Stimulated activated CD8-positive, alpha-beta memory T cell treated with anti-CD3 and anti-CD28 coated beads, Interleukin-7, amount 100 ng/mL, for 24 hours (primary cell): Measurements from ENCODE around the gene TMEM135.

Experiments used
- DNase-seq: peaks from one replicate; pipeline ENCODE4 v3.0.0-alpha.2; 2020; ENCODE audit warnings: low read depth

TMEM135 gene

DNA sequence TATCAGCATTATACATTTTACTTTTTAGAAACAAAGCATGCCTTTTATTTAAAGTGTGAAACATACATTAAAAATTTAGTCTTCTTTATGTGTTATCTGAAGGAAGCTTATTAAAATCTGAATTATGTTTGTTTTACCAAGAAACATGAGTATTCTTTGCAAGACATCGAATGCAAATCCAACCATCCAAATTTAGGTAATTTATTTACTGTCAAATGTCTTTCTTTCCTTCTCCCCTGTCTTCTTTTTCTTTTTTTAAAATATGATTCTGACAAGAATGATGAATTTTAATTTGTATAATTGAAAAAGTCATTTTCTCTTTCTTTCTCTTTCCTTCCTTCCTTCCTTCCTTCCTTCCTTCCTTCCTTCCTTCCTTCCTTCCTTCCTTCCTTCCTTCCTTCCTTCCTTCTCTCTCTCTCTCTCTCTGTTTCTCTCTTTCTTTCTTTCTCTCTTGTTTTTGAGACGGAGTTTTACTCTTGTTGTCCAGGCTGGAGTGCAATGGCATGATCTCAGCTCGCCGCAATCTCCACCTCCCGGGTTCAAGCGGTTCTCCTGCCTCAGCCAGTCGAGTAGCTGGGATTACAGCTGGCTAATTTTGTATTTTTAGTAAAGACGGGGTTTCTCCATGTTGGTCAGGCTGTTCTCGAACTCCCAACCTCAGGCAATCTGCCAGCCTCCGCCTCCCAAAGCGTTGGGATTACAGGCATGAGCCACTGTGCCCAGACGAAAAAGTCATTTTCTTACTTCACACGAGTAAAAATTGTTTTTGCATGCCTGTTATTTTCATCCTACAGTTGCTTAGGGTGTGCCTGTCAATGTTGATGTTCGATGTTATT, 157.5 kb downstream of the TMEM135 start:
- DNase-seq: no peak

DNA sequence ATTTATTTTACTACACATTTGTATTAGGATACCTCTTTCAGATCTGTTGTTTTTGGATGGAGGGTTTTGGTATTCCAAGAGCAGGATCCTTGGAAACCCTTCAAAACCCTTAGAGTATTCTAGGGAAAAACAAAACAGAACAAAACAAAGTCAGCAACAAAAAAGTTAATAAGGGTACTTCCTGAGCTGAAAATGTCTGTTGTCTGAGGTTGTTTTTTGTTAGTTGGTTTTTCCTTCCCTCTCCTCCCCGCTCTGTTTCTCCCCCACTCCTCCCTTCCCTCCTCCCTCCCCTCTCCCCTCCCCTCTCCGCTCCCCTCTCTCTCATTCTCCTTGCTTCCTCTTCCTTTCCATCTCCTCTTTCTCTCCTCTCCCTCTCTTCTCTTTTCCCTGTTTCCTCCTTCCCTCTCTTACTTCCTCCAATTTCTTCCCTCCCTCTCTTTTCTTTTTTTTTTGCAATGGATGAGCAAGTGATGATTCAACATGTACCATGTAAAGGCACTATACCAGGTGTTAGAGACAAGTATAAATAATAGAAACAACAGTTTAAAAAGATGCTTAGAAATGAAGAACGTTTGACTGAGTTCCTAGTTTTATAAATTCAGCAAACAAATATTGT, 160.6 kb downstream of the TMEM135 start:
- no peak for DNase-seq

DNA sequence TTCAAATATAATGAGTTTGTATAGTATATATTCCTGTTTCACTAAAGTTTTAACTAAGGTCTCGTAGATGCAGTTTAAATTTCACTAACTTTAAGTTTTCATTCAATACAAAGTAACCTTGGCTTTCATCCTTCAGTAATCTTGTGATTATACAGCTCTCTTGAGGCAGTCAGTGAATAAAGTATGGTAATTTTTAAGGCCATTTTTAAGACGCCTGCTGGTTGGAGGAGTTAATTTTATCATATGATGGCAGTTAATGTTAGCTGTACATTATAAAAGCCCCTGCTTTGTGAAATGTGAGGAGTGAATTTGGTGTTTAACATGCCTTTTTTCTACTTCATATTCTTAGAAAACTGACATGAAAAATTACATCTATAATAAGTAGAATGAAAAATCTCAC, 163.6 kb downstream of the TMEM135 start:
- no peak for DNase-seq

DNA sequence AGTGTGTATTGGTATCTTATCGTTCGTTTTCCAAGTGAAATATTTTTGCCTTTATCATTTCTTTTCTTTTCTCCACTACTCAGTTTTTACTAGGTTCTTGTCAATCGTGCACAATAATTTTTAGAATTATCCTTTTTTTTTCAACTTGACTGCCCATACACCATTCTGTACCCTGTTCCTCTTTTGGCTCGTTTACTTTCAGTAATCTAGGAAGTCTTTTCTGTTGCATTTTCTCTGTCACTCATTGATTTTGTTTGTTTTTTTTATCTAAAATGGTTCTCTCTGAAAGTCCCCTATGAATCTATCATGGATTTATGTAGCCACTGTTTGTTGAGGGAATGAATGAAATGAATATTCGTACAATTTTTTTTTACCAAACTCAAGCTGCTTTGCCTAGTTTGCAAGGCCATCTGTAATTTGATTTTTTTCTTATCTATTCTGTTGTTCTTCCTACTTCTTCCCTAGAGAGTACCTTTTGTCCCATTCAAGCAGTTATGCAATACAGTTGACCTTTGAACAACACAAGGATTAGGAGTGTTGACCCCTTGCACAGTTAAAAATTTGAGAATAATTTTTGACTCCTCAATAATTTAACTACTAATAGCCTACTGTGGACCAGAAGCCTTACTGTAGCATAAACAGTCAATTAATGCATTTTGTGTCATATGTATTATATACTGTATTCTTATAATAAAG, 166.3 kb downstream of the TMEM135 start:
- no peak for DNase-seq

DNA sequence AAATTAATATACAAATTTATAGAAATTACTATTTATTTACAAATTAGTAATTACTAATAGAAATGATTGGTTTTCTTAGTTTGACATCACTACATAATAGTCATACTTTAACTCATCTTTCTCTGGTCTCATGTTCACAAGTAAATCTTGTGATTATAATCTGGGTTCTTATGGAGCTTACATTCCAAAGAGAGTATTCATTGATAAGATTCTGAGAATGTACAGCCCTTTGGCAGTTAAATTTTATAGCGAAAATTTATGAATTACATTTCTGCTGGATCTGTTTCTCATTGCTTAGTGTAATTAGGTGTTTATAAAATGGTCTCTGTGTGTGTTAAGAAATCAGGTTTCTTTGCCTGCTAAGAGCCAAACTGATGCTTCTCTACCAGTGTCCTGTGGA, 175.2 kb downstream of the TMEM135 start:
- no peak for DNase-seq

DNA sequence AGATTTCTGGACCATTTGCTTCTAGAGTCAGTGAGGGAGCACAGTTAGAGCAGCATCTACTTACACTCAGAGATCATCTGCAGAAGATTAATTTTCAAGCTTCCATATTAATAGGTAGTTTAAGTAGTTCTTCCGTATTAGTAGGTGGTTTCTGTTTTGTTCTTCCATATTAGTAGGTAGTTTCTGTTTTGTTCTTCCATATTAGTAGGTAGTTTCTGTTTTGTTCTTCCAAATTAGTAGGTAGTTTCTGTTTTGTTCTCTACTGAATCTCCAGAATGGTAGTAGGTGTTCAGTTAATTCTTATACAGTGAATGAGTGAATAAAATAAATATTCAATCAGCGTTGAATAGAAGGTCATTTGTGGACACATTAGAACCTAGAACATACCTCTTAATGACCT, 175.7 kb downstream of the TMEM135 start:
- no peak for DNase-seq

DNA sequence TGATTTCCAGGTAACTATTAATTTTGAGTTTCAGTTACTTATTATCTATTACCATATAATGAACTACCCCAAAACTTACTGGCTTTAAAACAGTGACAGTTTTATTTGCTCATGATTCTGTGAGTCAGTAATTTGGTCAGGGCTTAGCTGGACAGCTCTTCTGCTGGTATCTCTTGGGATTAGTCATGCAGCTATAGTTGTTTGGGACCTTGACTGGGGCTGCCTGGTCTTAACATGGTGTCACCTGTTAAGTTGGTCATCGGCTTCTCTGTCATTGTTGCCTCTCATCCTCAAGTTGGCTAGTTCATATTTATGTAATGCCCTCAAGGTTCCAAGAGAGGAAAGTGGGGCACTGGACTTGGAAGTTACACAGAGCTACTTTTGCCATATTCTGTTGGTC, 177.5 kb downstream of the TMEM135 start:
- DNase-seq: no peak

DNA sequence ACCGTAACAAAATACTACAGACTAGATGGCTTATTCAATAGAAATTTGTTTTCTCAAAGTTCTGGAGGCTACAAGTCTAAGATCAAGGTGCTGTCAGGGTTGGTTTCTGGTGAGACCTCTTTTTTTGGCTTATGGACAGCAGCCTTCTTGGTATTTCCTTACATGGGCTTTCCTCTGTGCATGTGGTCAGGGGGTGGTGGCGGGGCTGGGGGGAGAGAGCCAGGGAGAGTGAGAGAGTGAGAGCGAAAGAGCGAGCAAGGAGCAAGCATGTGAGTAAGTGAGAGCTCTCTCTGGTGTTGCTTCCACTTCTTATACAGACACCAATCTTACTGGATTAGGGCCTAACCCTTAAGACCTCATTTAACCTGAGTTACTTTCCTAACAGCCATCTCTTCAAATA, 181.5 kb downstream of the TMEM135 start:
- no peak for DNase-seq

DNA sequence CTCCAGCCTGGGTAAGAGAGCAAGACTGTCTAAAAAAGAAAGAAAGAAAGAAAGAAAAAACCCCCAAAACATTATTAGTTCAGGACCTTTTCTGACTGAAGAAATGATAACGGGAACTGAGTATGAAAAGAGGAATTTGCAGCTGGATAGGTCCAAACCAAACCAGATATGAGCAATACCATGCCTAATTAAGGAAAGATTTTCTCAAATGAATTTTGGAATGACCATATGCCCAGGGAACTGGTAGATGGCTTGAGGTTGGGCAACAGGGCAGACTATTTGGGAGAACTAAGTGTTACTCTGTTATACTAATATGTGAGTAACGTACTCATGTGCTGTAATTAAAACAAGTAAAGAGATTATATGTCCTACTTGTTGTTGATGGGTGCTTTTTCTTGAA, 186.1 kb downstream of the TMEM135 start:
- no peak for DNase-seq

DNA sequence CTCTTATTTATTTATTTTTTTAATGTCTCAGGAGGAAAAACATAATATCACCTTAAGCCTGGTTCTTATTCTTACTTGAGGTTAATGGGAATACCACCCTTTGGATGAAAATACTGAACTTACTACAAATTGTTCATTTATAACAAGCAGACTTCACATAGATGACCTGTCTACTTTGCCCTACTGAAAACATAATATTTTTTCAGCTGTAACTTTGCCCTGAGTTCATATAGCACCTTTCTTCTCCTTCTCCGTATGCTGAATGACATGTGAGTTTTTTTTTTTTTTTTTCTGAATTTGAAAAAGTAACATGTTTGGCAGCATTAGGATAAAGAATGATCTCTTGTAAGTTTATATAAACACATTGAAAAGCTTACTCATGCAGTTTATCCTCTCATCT, 186.8 kb downstream of the TMEM135 start:
- DNase-seq: no peak

DNA sequence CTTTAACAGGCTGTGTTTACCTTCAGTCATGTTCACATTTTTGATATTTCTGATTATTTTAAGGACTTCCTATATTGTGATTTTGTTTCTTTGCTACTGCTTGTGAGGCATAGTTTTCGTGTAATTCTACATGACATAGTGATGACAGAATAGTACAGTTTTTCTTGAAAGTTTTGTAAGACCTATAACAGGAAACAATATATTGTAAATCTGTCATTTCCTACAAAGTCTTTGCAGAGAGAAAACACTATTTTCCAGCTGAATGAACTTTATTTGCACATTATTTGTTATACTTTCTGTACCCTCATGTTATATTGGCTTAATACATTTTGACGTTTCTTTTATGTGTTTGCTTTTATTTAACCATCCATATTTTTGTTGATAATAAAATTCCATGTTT, 191.1 kb downstream of the TMEM135 start:
- DNase-seq: no peak

DNA sequence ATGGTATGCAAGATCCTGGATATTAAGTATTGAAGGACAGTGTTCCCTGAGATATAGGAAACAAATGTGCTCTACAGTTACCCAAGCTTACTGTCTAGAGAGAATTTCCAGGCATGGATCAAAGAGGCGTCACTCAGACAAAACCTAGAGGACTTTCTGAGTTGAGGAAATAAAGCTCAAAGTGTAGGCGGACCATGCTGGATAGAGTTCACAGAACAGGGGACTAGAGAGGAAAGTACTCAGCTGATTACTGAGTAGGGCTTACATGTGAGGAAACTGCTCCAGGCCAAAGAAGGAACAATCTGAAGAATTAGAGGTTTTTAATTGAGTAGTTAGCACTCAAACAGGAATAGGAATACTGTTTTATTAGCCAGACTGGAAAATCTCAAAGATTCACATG, 193.3 kb downstream of the TMEM135 start:
- no peak for DNase-seq

DNA sequence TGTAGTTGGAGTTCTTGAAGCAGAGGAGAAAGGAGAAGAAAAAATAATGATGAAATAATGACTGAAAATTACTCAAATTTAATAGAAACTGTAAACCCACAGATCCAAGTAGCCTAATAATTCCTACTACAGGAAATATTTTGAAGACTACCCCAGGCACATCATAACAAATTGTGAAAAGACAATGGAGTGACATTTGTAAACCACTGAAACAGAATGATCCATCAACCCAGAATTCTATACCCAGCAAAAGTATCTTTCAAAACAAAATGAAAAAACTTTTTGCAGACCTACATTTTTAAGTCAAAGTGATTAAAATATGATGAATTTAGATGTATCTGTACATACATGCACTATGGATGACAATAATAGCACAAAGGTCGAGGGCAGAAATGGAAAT, 194.6 kb downstream of the TMEM135 start:
- no peak for DNase-seq

DNA sequence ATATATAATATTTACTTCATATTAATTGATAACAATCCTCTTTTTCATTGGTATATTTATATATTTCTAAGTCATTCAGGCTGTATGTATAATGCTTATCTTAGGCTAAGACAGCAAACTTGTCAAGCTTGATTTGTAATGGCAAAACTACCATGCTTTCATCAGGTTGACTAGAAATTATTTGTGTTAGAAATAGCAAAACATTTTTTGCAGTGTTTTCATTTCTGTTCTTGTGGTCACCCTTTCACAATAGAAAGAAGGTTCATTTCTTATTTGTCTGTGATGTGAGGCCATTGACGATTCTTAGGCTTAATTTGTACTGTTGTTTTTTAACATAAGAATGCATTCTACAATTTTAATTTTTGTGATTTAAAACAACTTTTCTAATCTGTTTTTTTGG, 197.6 kb downstream of the TMEM135 start:
- no peak for DNase-seq

DNA sequence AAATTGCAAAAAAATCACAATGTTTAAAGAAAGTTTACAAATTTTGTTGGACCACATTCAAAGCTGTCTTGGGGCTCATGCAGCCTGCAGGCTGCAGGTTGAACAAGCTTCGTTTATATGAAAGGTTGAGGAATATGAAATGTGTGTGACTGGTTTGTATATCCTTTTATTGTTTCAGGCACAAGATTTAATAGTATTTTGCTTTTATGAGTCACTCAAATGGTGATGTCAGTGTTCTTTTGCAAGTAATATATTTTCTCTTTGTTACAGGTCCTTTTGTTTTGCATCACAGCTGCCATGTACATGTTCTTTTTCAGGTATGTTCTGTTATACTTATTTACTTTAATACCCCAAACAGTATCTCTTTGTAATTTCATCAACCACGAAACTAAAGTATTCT, 198.6 kb downstream of the TMEM135 start:
- no peak for DNase-seq

DNA sequence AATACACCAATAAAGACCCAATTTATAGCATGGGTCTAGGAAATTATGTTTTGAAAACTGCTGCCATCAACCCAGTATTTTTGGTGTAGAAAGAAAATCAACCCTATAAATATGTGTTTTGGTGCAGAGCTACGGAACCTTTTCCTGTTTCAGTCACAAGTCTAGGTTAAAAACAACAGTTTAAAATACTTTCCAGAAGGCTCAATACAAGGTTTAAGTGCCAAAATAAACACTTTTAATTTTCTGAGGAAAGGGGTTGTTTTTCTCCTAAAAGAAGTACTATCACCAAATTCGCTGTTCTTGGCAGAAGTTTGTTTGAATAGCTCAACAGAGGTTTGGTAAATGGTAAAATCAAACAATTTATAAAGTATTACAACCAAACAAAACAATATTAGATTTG, 201.3 kb downstream of the TMEM135 start:
- DNase-seq: no peak

DNA sequence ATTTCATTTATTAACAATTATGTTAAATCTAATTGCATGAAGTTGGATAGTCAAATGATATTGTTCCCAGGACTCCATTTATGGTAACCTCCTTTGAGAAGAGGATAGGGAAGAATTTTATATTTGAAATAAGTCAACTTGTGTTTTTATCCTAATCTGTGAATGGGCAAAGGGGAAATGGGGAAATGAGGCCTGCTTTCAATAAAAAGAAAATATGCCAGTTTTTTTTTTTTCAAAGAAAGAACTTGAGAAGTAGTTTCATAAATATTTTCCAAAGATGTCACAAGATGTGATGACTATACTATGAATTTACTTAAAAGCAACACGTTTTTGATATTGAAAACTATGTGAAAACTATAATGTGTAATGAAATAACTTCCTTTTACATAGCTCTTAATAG, 201.8 kb downstream of the TMEM135 start:
- DNase-seq: no peak

DNA sequence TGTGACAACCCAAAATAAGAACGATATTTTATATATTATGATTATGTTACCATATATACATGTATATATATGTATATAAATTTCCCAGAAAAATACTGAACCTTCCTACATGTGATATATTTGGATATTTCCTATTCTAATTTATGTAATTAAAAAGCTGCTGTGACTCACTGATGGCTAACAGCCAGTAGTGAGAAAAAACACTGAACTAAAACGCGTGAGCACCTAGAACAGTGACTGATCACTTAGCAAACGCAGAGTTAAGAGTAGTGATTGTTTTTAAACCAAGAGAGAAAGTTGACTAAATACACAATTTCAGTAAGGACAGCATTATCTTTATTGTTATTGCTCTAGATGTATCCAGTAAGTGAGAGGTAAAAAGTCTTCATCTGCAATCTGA, 213.8 kb downstream of the TMEM135 start:
- DNase-seq: no peak

DNA sequence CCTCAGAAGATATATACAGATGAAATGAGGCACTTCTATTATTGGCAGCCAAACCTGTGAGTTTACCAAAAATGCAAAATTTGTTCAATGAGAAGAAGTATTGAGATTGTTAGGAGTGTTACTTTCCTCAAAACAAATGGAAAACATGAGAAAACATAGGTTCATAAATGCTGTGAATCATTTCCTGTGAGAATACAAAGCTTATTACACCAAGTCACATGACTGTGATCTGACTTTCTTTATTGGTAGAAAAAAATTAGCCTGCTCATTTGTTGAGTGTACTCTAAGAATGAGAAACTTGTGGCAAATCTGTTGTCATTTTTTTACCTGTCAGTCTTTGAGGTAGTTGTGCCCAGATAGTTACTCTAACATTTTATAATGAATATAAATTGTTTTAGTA, 215.1 kb downstream of the TMEM135 start:
- DNase-seq: no peak

DNA sequence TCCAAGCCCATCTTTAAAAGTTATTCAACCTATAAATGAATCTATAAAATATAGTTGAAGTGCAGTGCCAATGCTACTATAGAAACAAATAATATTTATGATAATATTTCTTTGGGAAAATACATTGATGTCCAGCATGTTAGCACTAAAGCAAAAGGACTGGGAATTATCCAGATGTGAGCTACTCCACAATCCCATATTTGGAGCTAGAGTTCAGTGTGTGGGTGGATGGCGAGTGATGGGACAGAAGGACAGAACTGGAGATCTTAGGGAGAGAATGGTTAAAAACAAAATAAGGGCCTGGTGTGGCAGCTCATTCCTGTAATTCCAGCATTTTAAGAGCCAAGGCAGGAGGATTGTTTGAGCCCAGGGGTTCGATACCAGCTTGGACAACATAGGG, 216.8 kb downstream of the TMEM135 start:
- no peak for DNase-seq

DNA sequence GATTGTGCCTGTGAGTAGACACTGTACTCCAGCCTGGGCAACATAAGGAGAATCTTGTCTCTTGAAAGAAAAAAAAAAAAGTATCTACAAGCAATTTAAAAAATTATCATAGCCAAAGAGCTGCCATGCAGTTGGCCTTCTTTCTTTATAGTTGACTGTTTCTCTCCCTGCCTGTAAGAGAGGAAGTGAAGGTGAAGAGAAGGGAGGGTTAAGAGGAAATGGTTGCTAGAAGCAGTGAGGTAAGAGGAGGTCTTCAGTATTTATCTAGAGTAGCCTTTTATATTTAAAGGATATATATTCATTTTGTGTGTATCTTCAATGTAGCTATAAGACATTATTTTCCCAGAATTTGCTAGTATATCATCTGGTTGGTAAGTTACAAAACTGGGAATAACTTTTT, 217.9 kb downstream of the TMEM135 start:
- DNase-seq: no peak

DNA sequence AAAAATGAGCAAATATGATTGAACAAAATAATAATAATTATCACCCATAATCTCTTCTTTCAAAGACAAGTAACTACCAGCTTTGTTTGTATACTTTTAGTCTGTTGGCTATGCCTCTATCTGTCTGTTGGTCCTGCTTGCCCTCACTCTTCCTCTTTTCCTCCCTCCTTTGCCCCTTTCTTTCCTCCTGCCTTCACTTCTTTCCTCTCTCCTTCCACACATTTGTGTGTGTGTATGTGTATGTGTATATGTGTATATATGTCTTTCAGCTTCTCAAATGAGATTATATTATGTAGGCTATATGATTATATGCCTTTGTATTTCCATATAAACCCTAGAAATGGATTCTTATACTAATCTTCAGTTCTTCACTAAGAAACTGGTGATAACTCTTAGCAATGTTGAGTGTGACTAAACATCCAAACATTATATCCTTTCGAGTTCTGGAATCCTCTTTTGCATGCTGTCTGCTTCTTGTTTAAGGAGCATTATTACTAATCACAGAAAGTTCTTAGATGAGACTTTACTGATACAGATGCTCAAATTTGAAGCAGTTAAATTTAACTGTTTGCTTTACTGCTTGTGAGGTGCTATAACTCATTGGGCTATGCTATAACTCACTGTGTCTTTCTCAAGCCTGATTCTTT, 219.1 kb downstream of the TMEM135 start:
- DNase-seq: no peak
